K562 (cell line): ENCODE data around the gene FAM200B. TPM values are rescaled to one million over a fixed set of nuclear protein-coding genes. Genes with fewer than 3 reads are reported as not detected.

ENCODE experiments used
- CGGBP1 ChIP-seq: fragments of 250-450 bp; sonication (Bioruptor Pico); IDR thresholded peaks from 2 replicates; pipeline ENCODE4 v1.9.0; 2021; ENCODE audit warnings: mild to moderate bottlenecking
- ESRRA ChIP-seq: fragments of 450-650 bp; IDR thresholded peaks from 2 replicates; pipeline ENCODE4 v1.6.1; 2014; ENCODE audit warnings: low read depth, mild to moderate bottlenecking, moderate library complexity, borderline replicate concordance
- ESRRB ChIP-seq: fragments of 250-450 bp; sonication (Bioruptor Pico); IDR thresholded peaks from 2 replicates; pipeline ENCODE4 v1.5.0; 2020; ENCODE audit warnings: mild to moderate bottlenecking, moderate library complexity, borderline replicate concordance
- FOXM1 ChIP-seq, 2 experiments: fragments of 450-650 bp in 1 of 2; sonication (generic) in 1 of 2; formaldehyde crosslinking in 1 of 2; IDR thresholded peaks; 2 replicates each; pipeline versions ENCODE4 v1.6.1 to v1.9.0; 2017 to 2022; ENCODE audit warnings: low read depth in 2 of 2, mild to moderate bottlenecking in 2 of 2, missing genetic modification reagents in 1 of 2, moderate library complexity in 1 of 2
- HMGN3 ChIP-seq: IDR thresholded peaks from 2 replicates; pipeline ENCODE4 v1.6.1; 2011; ENCODE audit warnings: borderline replicate concordance, low read depth, mild to moderate bottlenecking, mixed read lengths, low read length; ENCODE audit not compliant: insufficient read length; ENCODE audit errors: extremely low read depth
- HNRNPLL ChIP-seq: fragments of 200-400 bp; formaldehyde crosslinking; IDR thresholded peaks from 2 replicates; pipeline ENCODE4 v1.6.1; 2017; ENCODE audit warnings: low read length, low read depth, mild to moderate bottlenecking; ENCODE audit not compliant: poor library complexity, severe bottlenecking
- KDM2B ChIP-seq: fragments of 250-450 bp; sonication (Bioruptor Pico); IDR thresholded peaks from 2 replicates; pipeline ENCODE4 v1.8.0; 2021; ENCODE audit warnings: mild to moderate bottlenecking, moderate library complexity
- MTA2 ChIP-seq: fragments of 450-650 bp; IDR thresholded peaks from 2 replicates; pipeline ENCODE4 v1.6.1; 2016; ENCODE audit warnings: low read depth
- MXI1 ChIP-seq: IDR thresholded peaks from 2 replicates; pipeline ENCODE4 v1.6.1; 2011; ENCODE audit warnings: low read depth, mild to moderate bottlenecking, improper control_type of control experiment, low read length
- NFIC ChIP-seq: fragments of 450-650 bp; IDR thresholded peaks from 2 replicates; pipeline ENCODE4 v1.6.1; 2017; ENCODE audit warnings: mild to moderate bottlenecking, inconsistent platforms
- OTX1 ChIP-seq: fragments of 450-650 bp; formaldehyde crosslinking; IDR thresholded peaks from 2 replicates; pipeline ENCODE4 v1.4.0; 2022; ENCODE audit warnings: mild to moderate bottlenecking
- PCBP2 ChIP-seq: fragments of 200-400 bp; formaldehyde crosslinking; IDR thresholded peaks from 2 replicates; pipeline ENCODE4 v1.6.1; 2018; ENCODE audit warnings: low read length, low read depth, mild to moderate bottlenecking, moderate library complexity; ENCODE audit not compliant: poor library complexity, severe bottlenecking
- RB1 ChIP-seq: fragments of 450-650 bp; IDR thresholded peaks from 2 replicates; pipeline ENCODE4 v1.6.1; 2017; ENCODE audit warnings: low read depth, mild to moderate bottlenecking
- SP1 ChIP-seq: sonication (generic); formaldehyde crosslinking; IDR thresholded peaks from 2 replicates; pipeline ENCODE4 v1.8.1; 2022; ENCODE audit warnings: mild to moderate bottlenecking, missing genetic modification reagents
- ZNF311 ChIP-seq: fragments of 250-450 bp; sonication (Bioruptor Pico); IDR thresholded peaks from 2 replicates; pipeline ENCODE4 v1.4.0; 2020; ENCODE audit warnings: mild to moderate bottlenecking, moderate library complexity
- ZNF324 ChIP-seq: fragments of 250-450 bp; sonication (Bioruptor Pico); IDR thresholded peaks from 2 replicates; pipeline ENCODE4 v1.4.0; 2020; ENCODE audit warnings: mild to moderate bottlenecking
- ZNF395 ChIP-seq: fragments of 200-800 bp; sonication (Bioruptor generic); IDR thresholded peaks from 2 replicates; pipeline ENCODE4 v1.6.1; 2017; ENCODE audit warnings: missing genetic modification characterization, missing compliant biosample characterization
- polyA plus RNA-seq, 8 experiments: library from polyadenylated mRNA; depleted of rRNA in 4 of 8; stranded (reverse) in 5 of 8; unstranded in 3 of 8; fragments of >200 nt; fragmentation: Nextera tagmentation in 2 of 8; fragmentation: Illumina TruSeq in 1 of 8; extraction: Ambion mirVana in 2 of 8; extraction: Trizol in 1 of 8; gene quantifications; 2 replicates each; pipeline versions ENCODE4 v1.2.1 to v1.2.3, GENCODE V29; 2011 to 2014; ENCODE audit warnings: inconsistent platforms in 1 of 8, missing spikeins in 1 of 8
- total RNA-seq, 7 experiments: library from RNA; depleted of rRNA in 6 of 7; stranded (reverse); fragments of >200 nt in 6 of 7; fragmentation: Illumina TruSeq in 2 of 7; extraction: Trizol in 2 of 7; gene quantifications; 2 replicates each; pipeline versions ENCODE4 v1.2.1 to v1.2.3, GENCODE V29; 2011 to 2021; ENCODE audit warnings: low replicate concordance in 1 of 7
- TF ChIP-seq, protein P1 (sequence below): fragments of 450-650 bp; IDR thresholded peaks from 2 replicates; pipeline ENCODE4 v1.6.1; 2016; ENCODE audit warnings: mild to moderate bottlenecking
- TF ChIP-seq, protein P2 (sequence below): fragments of 450-650 bp; IDR thresholded peaks from 2 replicates; pipeline ENCODE4 v1.6.1; 2018; ENCODE audit not compliant: partially characterized antibody

Gene FAM200B
- total and polyA plus RNA-seq, 9 of the 15 experiments (the other 6 are each of a cell fraction or from before 2014, with no cell fraction given) = 17.4 to 48.0 (median 25.5) TPM

GRCh38 chr4:15681372-15682241, at the start of gene FAM200B (continued):
- TF ChIP-seq CGGBP1 (CRISPR knock-in tag) (no peak), HMGN3 (peak; percentile 61), KDM2B (no peak), FOXM1 (IDR thresholded peaks at IDR 0.05; ENCODE audit: low read depth) (peak; percentile 85), FOXM1 (CRISPR knock-in tag; IDR thresholded peaks at IDR 0.05; ENCODE audit: low read depth) (no peak; the same call in 1 of the 2 replicates), ESRRA (peak; percentile 35; the same call in 1 of the 2 replicates), ZNF395 (CRISPR knock-in tag) (no peak), MTA2 (no peak), MXI1 (peak; percentile 79; the same call in 1 of the 2 replicates), SP1 (CRISPR knock-in tag) (peak; percentile 34; the same call in 1 of the 2 replicates), ZNF311 (CRISPR knock-in tag) (no peak), RB1 (peak; percentile 43; the same call in 1 of the 2 replicates), ESRRB (CRISPR knock-in tag) (no peak), OTX1 (CRISPR knock-in tag) (no peak), HNRNPLL (peak; percentile 92), ZNF324 (CRISPR knock-in tag) (no peak), NFIC (peak; percentile 33; the same call in 1 of the 2 replicates), PCBP2 (no peak)
- TF ChIP-seq, protein P1, sequence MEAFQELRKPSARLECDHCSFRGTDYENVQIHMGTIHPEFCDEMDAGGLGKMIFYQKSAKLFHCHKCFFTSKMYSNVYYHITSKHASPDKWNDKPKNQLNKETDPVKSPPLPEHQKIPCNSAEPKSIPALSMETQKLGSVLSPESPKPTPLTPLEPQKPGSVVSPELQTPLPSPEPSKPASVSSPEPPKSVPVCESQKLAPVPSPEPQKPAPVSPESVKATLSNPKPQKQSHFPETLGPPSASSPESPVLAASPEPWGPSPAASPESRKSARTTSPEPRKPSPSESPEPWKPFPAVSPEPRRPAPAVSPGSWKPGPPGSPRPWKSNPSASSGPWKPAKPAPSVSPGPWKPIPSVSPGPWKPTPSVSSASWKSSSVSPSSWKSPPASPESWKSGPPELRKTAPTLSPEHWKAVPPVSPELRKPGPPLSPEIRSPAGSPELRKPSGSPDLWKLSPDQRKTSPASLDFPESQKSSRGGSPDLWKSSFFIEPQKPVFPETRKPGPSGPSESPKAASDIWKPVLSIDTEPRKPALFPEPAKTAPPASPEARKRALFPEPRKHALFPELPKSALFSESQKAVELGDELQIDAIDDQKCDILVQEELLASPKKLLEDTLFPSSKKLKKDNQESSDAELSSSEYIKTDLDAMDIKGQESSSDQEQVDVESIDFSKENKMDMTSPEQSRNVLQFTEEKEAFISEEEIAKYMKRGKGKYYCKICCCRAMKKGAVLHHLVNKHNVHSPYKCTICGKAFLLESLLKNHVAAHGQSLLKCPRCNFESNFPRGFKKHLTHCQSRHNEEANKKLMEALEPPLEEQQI = peak; percentile 67; the same call in 1 of the 2 replicates
- TF ChIP-seq, protein P2, sequence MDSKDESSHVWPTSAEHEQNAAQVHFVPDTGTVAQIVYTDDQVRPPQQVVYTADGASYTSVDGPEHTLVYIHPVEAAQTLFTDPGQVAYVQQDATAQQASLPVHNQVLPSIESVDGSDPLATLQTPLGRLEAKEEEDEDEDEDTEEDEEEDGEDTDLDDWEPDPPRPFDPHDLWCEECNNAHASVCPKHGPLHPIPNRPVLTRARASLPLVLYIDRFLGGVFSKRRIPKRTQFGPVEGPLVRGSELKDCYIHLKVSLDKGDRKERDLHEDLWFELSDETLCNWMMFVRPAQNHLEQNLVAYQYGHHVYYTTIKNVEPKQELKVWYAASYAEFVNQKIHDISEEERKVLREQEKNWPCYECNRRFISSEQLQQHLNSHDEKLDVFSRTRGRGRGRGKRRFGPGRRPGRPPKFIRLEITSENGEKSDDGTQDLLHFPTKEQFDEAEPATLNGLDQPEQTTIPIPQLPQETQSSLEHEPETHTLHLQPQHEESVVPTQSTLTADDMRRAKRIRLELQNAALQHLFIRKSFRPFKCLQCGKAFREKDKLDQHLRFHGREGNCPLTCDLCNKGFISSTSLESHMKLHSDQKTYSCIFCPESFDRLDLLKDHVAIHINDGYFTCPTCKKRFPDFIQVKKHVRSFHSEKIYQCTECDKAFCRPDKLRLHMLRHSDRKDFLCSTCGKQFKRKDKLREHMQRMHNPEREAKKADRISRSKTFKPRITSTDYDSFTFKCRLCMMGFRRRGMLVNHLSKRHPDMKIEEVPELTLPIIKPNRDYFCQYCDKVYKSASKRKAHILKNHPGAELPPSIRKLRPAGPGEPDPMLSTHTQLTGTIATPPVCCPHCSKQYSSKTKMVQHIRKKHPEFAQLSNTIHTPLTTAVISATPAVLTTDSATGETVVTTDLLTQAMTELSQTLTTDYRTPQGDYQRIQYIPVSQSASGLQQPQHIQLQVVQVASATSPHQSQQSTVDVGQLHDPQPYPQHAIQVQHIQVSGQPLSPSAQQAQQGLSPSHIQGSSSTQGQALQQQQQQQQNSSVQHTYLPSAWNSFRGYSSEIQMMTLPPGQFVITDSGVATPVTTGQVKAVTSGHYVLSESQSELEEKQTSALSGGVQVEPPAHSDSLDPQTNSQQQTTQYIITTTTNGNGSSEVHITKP = peak; percentile 36
